ENCODE results near the gene PHKG2.
A peak's percentile ranks its signal among the peaks of the same experiment; 100 is the strongest.
"Not testable (repeated sequence)": the region's sequence is repeated elsewhere in the genome, so short reads cannot be mapped to it uniquely, and the experiment has no call there.

The PHKG2 gene

GRCh38 chr16:30747799-30748633, at the start of gene PHKG2:
TSS of gene PHKG2 (plus strand) at chr16:30748425. CDS start at chr16:30748821, 396 bp downstream.
- DNase-seq (ENCODE audit: low read depth in 3 of 3), result peak; percentile 93 to 99 (median 94)

- peak; percentile 72 to 89 (median 77) for DNase-seq (ENCODE audit: low read depth in 3 of 3)
Observed at GRCh38 chr16:30698816-30699614, 49.2 kb upstream of the PHKG2 start, which contains the start of gene SRCAP. TSS of gene SRCAP (plus strand) at chr16:30699171. CDS start at chr16:30700825, 1,654 bp downstream.

DNA sequence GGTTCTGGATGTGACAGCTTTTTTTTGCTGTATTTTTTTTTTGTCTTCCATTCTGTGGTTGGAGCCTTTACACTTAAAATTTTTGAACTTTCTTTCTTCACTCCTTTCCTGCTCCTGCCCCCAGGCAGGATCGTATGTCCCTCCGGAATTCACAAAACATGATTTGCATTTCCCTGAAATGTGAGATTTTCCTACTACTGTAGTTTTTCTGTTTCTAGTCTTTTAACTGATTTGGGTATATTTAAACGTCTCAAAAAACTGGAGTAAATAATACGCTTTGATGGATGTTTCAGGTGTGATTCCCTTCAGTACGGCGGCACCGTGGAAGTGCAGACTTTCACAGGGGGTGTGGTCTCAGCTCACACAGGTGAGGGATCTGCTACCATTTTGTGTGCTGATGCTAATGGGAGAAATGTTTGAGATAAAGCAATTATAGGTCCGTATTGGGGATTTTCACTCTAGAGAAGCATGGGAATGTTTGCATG, 48.6 kb upstream of the PHKG2 start:
- DNase-seq (ENCODE audit: low read depth in 3 of 3), result no peak

DNA sequence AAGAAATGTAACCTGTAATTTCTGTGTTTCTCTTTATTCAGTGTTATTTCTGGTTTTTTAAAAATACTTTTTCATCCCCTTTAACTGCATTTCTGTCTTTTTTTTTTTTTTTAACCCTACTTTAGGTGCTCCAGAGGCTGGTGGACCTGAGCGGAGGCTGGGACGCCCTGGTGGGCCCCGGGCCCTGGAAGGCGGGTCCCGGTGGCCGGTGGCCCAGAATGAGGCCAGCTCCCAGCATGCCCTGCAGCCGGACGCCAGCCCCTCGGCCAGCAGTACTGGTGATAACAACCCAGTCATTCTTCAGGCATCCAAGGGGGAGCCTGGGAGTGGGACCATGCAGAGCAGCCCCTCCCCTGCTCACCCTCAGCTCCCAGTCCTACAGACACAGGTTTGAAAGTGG, 47.7 kb upstream of the PHKG2 start:
- no peak for DNase-seq (ENCODE audit: low read depth in 3 of 3)

DNA sequence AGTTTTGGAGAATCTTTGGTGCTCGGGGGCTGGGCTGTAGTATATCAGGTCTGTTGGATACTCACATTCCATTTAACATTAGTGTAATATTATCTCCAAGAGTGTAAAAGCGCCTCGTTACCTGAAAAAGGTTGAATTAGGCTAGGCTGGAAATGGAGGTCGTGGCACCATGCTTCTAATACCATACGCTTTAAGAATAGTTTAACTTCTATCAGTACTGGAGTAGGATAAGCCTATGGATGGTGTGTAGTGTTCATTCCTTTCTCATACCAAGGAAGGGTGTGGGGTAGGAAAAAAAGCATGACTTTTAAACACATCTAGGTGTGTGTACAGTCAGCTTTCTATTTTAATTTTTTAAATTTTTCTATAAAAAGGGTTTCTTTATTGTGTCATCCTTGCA, 47.3 kb upstream of the PHKG2 start:
- no peak for DNase-seq (ENCODE audit: low read depth in 3 of 3)

DNA sequence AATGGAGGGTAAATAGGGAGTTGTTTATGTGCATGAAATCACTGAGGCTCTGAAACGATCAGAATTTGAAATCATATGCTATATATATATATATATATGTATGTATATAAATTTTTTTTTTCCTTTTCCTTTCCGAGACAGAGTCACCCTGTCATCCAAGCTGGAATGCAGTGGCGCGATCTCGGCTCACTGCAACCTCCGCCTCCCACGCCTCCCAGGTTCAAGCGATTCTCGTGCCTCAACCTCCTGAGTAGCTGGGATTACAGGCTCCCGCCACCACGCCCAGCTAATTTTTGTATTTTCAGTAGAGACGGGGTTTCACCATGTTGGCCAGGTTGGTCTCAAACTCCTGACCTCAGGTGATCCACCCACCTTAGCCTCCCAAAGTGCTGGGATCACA, 45.2 kb upstream of the PHKG2 start:
- DNase-seq (ENCODE audit: low read depth in 3 of 3), result not testable (repeated sequence)

GRCh38 chr16:30703971-30704370, 44.3 kb upstream of the PHKG2 start:
- no peak for DNase-seq (ENCODE audit: low read depth in 3 of 3)

DNA sequence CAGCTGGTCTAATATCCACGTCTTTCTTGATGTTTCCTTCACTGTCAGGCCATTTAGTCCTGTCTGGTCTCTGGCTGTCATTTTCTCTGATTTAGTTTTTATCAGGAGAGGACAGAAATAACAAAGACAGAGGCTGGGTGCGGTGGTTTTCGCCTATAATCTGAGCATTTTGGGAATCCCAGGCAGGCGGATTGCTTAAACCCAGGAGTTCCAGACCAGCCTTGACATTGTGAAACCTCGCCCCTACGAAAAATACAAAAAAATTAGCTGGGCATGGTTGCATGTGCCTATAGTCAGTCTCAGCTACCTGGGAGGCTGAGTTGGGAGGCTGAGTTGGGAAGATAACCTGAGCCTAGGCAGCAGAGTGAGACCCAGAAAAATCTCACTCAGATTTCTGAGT, 42.2 kb upstream of the PHKG2 start:
- DNase-seq (ENCODE audit: low read depth in 3 of 3), result no peak

DNA sequence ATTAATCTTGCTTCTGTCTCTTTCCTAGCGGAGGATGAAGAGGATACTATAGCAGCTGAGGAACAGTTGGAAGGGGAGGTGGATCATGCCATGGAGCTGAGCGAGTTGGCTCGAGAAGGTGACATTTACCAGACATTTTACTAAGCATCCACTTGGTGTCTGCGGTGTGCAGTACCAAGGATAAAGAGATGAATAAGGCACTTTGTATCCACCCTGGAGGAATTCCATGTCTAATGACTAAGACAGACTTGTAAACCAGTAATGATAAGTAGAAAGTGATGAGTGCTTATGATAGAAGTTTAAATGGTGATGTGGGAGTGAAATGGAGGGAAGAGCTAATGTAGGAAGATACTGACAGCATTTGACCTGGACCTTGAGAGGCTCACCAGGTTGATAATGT, 37.3 kb upstream of the PHKG2 start:
- no peak for DNase-seq (ENCODE audit: low read depth in 3 of 3)

DNA sequence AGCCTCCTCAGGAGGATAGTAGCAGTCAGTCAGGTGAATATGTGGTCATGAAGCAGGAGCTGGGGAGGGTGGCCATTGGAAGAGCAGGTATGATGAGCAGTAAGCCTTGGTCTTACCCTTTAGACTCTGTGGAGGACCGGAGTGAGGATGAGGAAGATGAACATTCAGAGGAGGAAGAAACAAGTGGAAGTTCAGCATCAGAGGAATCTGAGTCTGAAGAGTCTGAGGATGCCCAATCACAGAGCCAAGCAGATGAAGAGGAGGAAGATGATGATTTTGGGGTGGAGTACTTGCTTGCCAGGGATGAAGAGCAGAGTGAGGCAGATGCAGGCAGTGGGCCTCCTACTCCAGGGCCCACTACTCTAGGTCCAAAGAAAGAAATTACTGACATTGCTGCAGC, 36.5 kb upstream of the PHKG2 start:
- no peak for DNase-seq (ENCODE audit: low read depth in 3 of 3)

GRCh38 chr16:30715750-30716445, 32.3 kb upstream of the PHKG2 start:
- DNase-seq (ENCODE audit: low read depth in 3 of 3), result peak in 2 of 3 experiments; percentile 18 to 19

- no peak for DNase-seq (ENCODE audit: low read depth in 3 of 3)
Observed at GRCh38 chr16:30720086-30720485, 28.1 kb upstream of the PHKG2 start.

DNA sequence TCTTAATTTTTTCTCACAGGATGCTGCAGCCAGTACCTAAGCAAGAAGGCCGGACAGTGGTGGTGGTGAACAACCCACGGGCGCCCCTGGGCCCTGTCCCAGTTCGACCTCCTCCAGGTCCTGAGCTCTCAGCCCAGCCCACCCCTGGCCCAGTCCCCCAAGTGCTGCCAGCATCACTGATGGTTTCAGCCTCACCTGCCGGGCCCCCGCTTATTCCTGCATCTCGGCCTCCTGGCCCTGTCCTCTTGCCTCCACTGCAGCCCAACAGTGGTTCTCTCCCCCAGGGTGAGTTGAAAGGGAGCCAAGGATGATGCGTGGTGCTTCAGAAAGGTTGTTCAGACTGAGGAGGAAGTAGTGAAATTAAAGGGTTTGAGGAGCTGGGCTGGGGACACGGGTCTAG, 27.5 kb upstream of the PHKG2 start:
- no peak for DNase-seq (ENCODE audit: low read depth in 3 of 3)

DNA sequence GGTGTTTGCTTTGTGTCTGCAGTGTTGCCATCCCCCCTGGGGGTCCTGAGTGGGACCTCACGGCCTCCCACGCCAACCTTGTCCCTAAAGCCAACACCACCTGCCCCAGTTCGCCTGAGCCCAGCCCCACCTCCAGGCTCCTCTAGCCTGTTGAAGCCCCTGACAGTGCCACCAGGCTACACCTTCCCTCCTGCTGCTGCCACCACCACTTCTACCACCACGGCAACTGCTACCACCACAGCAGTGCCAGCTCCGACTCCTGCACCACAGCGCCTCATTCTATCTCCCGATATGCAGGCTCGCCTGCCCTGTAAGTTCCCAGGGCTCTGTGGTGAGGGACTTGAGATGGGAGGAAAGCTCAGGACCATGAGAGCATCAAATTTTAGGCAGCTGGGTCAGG, 27.1 kb upstream of the PHKG2 start:
- no peak for DNase-seq (ENCODE audit: low read depth in 3 of 3)

- DNase-seq (ENCODE audit: low read depth in 3 of 3), result no peak
Observed at GRCh38 chr16:30721606-30722005, 26.6 kb upstream of the PHKG2 start.

DNA sequence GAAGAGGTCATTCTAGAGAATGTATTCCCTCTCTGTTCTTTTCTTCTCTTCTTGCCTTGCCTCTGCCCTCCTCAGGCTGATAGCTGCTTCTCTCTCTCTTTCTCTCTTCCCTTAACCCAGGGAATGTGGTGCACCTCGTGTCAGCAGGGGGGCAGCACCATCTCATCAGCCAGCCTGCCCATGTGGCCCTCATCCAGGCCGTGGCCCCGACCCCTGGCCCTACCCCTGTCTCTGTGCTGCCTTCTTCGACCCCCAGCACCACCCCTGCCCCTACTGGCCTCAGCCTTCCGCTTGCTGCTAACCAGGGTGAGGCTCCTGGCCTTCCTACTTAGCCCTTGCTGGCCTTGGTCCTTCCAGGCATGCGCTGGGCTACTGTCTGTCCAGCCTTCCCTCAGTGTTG, 25.8 kb upstream of the PHKG2 start:
- no peak for DNase-seq (ENCODE audit: low read depth in 3 of 3)

GRCh38 chr16:30722916-30723315, 25.3 kb upstream of the PHKG2 start:
- no peak for DNase-seq (ENCODE audit: low read depth in 3 of 3)

DNA sequence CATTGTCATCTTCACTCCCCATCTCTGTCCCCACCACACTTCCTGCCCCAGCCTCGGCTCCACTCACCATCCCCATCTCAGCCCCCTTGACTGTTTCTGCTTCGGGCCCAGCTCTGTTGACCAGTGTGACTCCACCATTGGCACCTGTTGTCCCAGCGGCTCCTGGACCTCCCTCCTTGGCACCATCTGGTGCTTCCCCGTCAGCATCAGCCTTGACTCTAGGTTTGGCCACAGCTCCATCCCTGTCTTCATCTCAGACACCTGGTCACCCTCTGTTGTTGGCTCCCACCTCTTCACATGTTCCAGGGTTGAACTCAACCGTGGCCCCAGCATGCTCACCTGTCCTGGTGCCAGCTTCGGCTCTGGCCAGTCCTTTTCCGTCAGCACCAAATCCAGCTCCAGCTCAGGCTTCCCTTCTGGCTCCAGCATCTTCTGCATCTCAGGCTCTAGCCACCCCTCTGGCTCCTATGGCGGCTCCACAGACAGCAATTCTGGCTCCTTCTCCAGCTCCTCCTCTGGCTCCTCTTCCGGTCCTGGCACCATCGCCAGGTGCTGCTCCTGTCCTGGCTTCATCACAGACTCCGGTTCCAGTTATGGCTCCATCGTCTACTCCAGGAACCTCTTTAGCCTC, 24.4 kb upstream of the PHKG2 start:
- DNase-seq (ENCODE audit: low read depth in 3 of 3), result no peak

GRCh38 chr16:30724641-30725417, 23.4 kb upstream of the PHKG2 start:
- no peak for DNase-seq (ENCODE audit: low read depth in 3 of 3)

DNA sequence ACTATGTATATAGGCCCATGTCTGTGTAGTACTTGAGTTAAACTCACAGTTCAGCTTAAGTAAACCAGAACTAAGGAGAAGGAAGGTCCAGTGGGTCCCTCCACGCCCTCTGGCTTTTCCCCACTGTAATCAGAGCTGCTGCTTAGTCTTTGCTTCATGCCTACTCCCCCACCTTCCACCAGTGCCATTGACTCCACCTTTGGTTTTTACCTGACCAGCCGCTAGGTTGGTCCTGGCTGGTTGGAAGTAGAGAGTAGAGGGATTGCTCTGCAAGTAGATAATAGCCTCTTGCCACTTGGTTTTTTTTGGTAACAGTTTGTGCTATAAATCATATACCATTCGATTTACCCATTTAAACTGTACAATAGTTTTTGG, 22.8 kb upstream of the PHKG2 start:
- DNase-seq (ENCODE audit: low read depth in 3 of 3), result no peak

GRCh38 chr16:30728321-30728720, 19.9 kb upstream of the PHKG2 start:
- DNase-seq (ENCODE audit: low read depth in 3 of 3), result no peak
